Liver (tissue), 3 donors: ENCODE data around the gene DGKB.

Experiments
- CTCF ChIP-seq: fragments of 150-350 bp; IDR thresholded peaks from 2 replicates; pipeline ENCODE4 v1.5.1; 2017; ENCODE audit warnings: improper control_type of control experiment, low read depth, low read length; ENCODE audit not compliant: missing input control
- EGR1 ChIP-seq, 2 donors: IDR thresholded peaks; 2 replicates each; pipeline ENCODE4 v1.6.1; 2016 to 2018; ENCODE audit warnings: antibody characterized with exemption in 2 of 2, low read depth in 2 of 2
- YY1 ChIP-seq: IDR thresholded peaks from 2 replicates; pipeline ENCODE4 v1.6.1; 2016; ENCODE audit warnings: antibody characterized with exemption, mild to moderate bottlenecking
- donor health status: healthy.
- donor health status: healthy.

- TF ChIP-seq CTCF (no peak), YY1 (no peak), EGR1 (IDR thresholded peaks at IDR 0.05; ENCODE audit: low read depth in 2 of 2) (no peak)
Measured at GRCh38 chr7:14924398-14924797, 21.8 kb upstream of the DGKB start.
